SIG-M5 treated with dmso at 0.1 percent for 504 hours (cell line): ENCODE results near the gene C1orf167.
A peak's percentile ranks its signal among the peaks of the same experiment; 100 is the strongest.

Experiments used
- DNase-seq: peaks from one replicate; lab custom pipeline; 2025; ENCODE audit not compliant: unreplicated experiment; lab: John Stamatoyannopoulos, UW

The C1orf167 gene

GRCh38 chr1:11764115-11764514 is 2.1 kb downstream of the C1orf167 start:
- no peak for DNase-seq

- no peak for DNase-seq
Measured at GRCh38 chr1:11764519-11764918, 2.5 kb downstream of the C1orf167 start.

- no peak for DNase-seq
Measured at GRCh38 chr1:11765661-11766428, 3.9 kb downstream of the C1orf167 start.

- no peak for DNase-seq
Measured at GRCh38 chr1:11766429-11766776, 4.4 kb downstream of the C1orf167 start.

- DNase-seq = no peak
Measured at GRCh38 chr1:11767922-11768704, 6.1 kb downstream of the C1orf167 start.

- no peak for DNase-seq
Measured at GRCh38 chr1:11768821-11769220, 6.8 kb downstream of the C1orf167 start.

GRCh38 chr1:11769274-11769673 is 7.3 kb downstream of the C1orf167 start:
- DNase-seq = no peak

GRCh38 chr1:11770011-11770410 is 8.0 kb downstream of the C1orf167 start:
- no peak for DNase-seq

- no peak for DNase-seq
Measured at GRCh38 chr1:11771481-11772043, 9.6 kb downstream of the C1orf167 start.

GRCh38 chr1:11772458-11772857 is 10.5 kb downstream of the C1orf167 start:
- peak; percentile 28 for DNase-seq

GRCh38 chr1:11774753-11775152 is 12.8 kb downstream of the C1orf167 start:
- no peak for DNase-seq

GRCh38 chr1:11777658-11778322 is 15.8 kb downstream of the C1orf167 start:
- DNase-seq = no peak

- no peak for DNase-seq
Measured at GRCh38 chr1:11778336-11778735, 16.3 kb downstream of the C1orf167 start.

GRCh38 chr1:11778844-11779623 is 17.0 kb downstream of the C1orf167 start:
- no peak for DNase-seq

- DNase-seq = no peak
Measured at GRCh38 chr1:11779715-11780379, 17.9 kb downstream of the C1orf167 start.

GRCh38 chr1:11780380-11781147 is 18.6 kb downstream of the C1orf167 start:
- DNase-seq = no peak

- no peak for DNase-seq
Measured at GRCh38 chr1:11781297-11781696, 19.3 kb downstream of the C1orf167 start.

- no peak for DNase-seq
Measured at GRCh38 chr1:11782127-11782708, 20.2 kb downstream of the C1orf167 start.

GRCh38 chr1:11783556-11783955 is 21.6 kb downstream of the C1orf167 start:
- DNase-seq = no peak
